Ectodermal cell (in vitro differentiated cells): Measurements from ENCODE around the gene SLC30A7.
"Not testable (repeated sequence)": the region's sequence is repeated elsewhere in the genome, so short reads cannot be mapped to it uniquely, and the experiment has no call there.

Source experiments
- H3K27ac ChIP-seq: 2 replicates; pipeline ENCODE4 v1.7.0; 2013; ENCODE audit warnings: mild to moderate bottlenecking, low read depth, low read length; ENCODE audit not compliant: insufficient read depth, poor library complexity, severe bottlenecking
- H3K27me3 ChIP-seq: 2 replicates; pipeline ENCODE4 v1.7.0; 2013; ENCODE audit warnings: mild to moderate bottlenecking, low read length; ENCODE audit not compliant: insufficient read depth, control insufficient read depth, poor library complexity, severe bottlenecking
- H3K36me3 ChIP-seq: one replicate; pipeline ENCODE4 v1.7.0; 2013; ENCODE audit warnings: low read length; ENCODE audit not compliant: control insufficient read depth, insufficient read depth
- H3K4me1 ChIP-seq: one replicate; pipeline ENCODE4 v1.7.0; 2013; ENCODE audit warnings: low read length; ENCODE audit not compliant: control insufficient read depth, insufficient read depth
- H3K4me3 ChIP-seq: 2 replicates; pipeline ENCODE4 v1.7.0; 2013; ENCODE audit warnings: low read depth, low read length, control low read depth; ENCODE audit not compliant: insufficient read depth
- H3K9me3 ChIP-seq: 2 replicates; pipeline ENCODE4 v1.7.0; 2013; ENCODE audit warnings: mild to moderate bottlenecking, low read length, moderate library complexity; ENCODE audit not compliant: control insufficient read depth
- WGBS, 2 experiments: methylation state at CpG; one replicate each; pipeline ENCODE4 v1.1.7; 2013; ENCODE audit warnings: missing lambda C conversion rate in 2 of 2; 5-methylcytosine and 5-hydroxymethylcytosine counted together

The SLC30A7 gene

DNA sequence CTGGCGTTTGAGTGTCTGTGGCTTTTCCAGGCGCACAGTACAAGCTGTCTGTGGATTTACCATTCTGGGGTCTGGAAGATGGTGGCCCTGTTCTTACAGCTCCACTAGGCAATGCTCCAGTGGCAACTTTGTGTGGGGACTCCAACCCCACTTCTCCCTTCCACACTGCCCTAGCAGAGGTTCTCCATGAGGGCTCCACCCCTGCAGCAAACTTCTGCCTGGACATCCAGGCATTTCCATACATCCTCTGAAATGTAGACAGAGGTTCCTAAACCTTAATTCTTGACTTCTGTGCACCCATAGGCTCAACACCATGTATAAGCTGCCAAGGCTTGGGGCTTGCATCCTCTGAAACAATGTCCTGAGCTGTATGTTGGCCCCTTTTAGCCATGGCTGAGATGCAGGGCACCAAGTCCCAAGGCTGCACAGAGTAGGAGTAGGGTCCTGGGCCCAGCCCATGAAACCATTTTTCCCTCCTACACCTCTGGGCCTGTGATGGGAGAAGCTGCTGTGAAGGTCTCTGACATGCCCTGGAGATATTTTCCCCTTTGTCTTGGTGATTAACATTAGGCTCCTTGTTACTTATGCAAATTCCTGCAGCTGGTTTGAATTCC lies 5.9 kb upstream of the SLC30A7 start:
- not testable (repeated sequence) for H3K4me1 ChIP-seq, H3K27ac ChIP-seq, H3K27me3 ChIP-seq, H3K9me3 ChIP-seq, H3K4me3 ChIP-seq
- 92 to 94% methylated on average over 2 of the region's 2 CpGs for WGBS, 2 experiments
- H3K36me3 ChIP-seq, result peaks cover 23% of the 10 kb centered on the region

DNA sequence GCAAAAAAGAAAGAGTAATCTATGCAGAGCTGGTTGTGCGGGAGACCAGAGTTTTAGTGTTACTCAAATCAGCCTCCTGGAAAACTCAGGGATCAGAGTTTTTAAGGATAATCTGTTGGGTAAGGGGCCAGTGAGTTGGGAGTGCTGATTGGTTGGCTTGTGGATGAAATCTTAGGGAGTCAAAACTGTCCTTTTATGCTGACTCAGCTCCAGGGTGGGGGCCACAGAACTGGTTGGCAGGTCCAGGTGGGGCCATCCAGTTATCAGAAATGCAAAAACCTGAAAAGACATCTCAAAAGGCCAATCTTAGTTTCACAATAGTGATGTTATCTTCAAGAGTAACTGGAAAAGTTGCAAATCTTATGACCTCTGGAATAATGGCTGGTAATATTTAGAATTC lies 4.5 kb upstream of the SLC30A7 start:
- H3K36me3 ChIP-seq, result peaks cover 23% of the 10 kb centered on the region
- WGBS, 2 experiments, result 95 to 96% methylated on average over 1 of the region's 1 CpG
- H3K27ac ChIP-seq, result no peak overlapping the region

DNA sequence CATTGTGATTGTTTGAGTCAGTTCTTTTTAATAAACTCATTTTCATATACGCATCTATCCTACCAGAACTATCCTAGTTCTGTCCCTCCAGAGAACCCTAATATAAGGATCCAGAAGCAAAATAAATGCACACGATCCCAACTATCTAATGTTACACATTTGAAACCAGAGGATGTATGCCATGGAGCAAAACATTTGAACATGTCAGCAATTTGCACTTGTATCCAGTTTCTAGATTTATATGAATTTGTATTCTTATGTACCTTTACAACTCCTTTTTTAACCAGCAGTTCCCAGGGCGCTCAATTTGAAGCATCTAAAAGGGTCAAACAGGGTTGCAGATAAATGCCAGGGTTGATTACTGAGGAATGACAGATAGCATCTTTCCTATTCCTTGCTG lies 3.3 kb upstream of the SLC30A7 start:
- Histone ChIP-seq H3K4me3 (no peak overlapping the region), H3K27ac (no peak overlapping the region), H3K4me1 (no peaks in the 10 kb centered on the region), H3K36me3 (peaks cover 23% of the 10 kb centered on the region), H3K27me3 (no peaks in the 10 kb centered on the region), H3K9me3 (no peaks in the 10 kb centered on the region)
- WGBS, 2 experiments, result 94 to 98% methylated on average over 3 of the region's 3 CpGs

More for the DNA sequence above, 4.5 kb upstream of the SLC30A7 start:
- Histone ChIP-seq H3K4me3 (no peak overlapping the region), H3K9me3 (no peaks in the 10 kb centered on the region), H3K27me3 (no peaks in the 10 kb centered on the region), H3K4me1 (no peaks in the 10 kb centered on the region)

DNA sequence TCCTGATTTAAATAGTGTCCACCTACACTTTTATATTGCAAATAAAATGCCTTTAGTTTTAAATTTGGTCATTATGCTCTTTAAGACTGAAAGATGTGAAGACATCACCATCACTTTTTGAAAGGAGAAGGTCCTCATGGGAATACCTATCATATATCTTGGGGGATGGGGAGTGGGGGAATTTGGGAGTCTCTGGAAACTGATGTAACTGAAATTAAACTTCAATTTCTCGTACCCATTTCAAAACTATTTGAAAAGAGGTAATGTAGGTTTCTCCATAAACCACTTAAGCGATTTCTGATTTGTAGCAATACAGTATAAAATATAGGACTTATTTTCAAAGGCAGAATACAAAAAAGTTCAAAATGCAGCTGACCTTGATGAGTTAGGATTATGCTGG lies 2.2 kb upstream of the SLC30A7 start:
- Histone ChIP-seq H3K36me3 (peaks cover 15% of the 10 kb centered on the region), H3K9me3 (no peaks in the 10 kb centered on the region), H3K27ac (no peak overlapping the region), H3K27me3 (no peaks in the 10 kb centered on the region), H3K4me1 (no peaks in the 10 kb centered on the region), H3K4me3 (peak overlapping the region; percentile 95)
- WGBS, 2 experiments, result 51% methylated on average over 2 of the region's 2 CpGs; no CpG with 5 or more reads in 1 of the 2 experiments

DNA sequence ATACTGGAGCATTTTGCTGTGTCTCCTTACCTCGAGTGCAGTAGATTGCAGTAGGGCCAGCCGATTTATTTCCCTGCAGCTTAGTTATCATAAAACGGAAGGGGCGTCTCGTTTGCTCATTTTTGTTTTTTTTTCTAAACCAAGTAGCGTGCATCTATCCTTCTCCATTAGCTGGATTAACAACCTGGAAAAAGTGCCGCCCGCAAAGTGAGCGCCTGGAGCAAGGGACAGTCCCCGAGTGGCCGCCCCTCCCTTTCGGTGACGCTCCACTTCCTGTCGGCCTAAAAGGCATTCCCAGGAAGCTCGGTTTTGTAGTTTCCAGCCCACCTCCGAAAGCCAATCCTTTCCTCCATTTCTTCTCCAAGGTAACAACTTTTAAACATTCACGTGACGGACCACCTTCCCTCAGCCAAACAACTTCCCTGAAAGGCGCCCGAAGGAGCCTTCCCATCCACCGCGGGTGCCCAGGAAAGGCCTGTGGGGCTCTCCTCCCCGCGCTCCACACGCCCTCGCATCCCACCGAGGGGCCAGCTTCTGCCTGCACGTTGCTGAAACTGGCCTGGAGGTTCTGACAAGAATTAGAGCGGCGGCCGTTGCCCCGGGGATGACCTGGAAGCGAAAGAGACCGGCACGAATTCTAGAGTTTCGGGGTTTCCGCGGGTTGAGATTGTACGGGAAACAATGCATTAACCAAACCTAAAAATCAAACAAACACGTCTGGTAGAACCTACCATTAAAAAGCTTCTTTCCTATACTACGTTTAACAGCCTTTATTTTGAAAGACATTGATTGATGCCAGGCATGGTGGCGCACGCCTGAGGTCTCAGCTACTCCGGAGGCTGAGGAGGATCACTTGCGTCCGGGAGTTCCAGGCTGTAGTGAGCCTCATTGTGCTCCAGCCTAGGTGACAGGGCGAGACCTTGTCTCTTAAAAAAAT lies 1.0 kb upstream of the SLC30A7 start, which contains the start of gene EXTL2:
TSS of gene EXTL2 (minus strand) at position 240 of the 937 bp plus-strand sequence. CDS start 6,085 bp downstream, outside the sequence.
- Histone ChIP-seq H3K4me3 (peak within 1 kb of the TSS; percentile 95), H3K9me3 (no peaks in the 10 kb centered on the region), H3K36me3 (peaks cover 13% of the 10 kb centered on the region), H3K27me3 (no peaks in the 10 kb centered on the region), H3K27ac (peak within 1 kb of the TSS; percentile 97), H3K4me1 (no peaks in the 10 kb centered on the region)
- WGBS, 2 experiments, result 0% methylated on average over 47 of the region's 47 CpGs

DNA sequence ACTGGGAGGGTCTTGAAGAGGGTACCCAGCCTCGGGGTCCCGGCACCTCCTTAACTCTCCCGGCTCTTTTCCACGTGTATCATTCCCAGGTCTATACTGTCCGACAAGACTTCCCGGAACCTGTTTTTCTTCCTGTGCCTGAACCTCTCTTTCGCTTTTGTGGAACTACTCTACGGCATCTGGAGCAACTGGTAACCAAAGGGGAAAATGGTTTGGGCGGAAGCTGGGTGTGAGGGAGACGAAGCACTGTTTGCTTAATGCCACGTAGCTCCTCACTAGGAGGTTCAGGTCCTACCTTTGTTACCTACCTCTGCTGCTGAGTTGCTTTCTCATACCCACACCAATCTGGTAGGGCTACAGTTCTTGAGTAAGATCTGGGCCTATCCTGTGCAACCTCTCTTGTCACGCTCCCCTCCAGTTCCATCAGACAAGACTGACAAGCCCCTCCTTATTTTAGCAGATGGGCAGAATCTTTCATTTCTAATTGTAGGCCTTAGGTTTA lies 642 bp downstream of the SLC30A7 start:
- peaks cover 14% of the 10 kb centered on the region for H3K36me3 ChIP-seq
- peak overlapping the region; percentile 95 for H3K4me3 ChIP-seq
- no peaks in the 10 kb centered on the region for H3K9me3 ChIP-seq
- H3K27me3 ChIP-seq, result no peaks in the 10 kb centered on the region
- no peak overlapping the region for H3K27ac ChIP-seq
- H3K4me1 ChIP-seq, result no peaks in the 10 kb centered on the region
- WGBS, 2 experiments, result 3 to 4% methylated on average over 12 of the region's 12 CpGs

DNA sequence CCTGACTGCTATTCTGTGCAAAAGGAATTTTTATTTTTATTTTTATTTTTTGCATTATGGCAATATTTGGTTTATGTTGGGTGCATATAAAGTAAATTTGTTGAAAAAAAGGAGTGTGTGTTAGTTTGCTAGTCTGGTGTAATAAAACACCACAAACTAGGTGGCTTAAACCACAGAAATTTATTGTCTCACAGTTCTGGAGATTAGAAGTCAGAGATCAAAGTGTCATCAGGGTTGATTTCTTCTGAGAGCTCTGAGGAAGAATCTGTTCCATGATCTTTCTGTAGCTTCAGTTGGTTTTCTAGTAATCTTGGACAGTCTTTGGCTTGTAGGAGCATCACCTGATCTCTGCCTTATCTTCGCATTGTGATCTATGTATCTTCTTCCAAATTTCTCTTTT lies 6.5 kb downstream of the SLC30A7 start:
- Histone ChIP-seq H3K27me3 (no peaks in the 10 kb centered on the region), H3K9me3 (no peaks in the 10 kb centered on the region), H3K4me1 (no peaks in the 10 kb centered on the region), H3K27ac (no peak overlapping the region), H3K4me3 (no peak overlapping the region), H3K36me3 (peaks cover 13% of the 10 kb centered on the region)
- WGBS, 2 experiments, result 73 to 82% methylated on average over 1 of the region's 1 CpG

DNA sequence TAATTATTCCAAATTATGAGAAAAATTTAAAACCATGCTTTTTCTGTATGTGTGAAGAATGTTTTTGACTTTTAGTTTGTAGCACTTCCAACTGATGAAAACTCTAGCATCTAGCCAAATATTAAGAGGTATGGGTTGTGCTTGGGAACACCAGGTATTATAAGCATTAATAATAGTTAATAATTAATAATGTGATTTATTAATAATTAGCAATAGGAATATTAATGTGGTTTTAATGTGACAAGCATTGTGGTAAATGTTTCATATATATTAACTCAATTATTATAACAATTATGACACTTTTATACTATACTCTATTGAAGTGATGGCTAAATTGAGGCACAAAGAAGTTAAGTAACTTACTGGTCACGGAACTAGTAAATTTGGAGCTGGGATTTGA lies 7.9 kb downstream of the SLC30A7 start:
- H3K36me3 ChIP-seq, result peaks cover 23% of the 10 kb centered on the region
- no peak overlapping the region for H3K27ac ChIP-seq
- H3K4me1 ChIP-seq, result no peaks in the 10 kb centered on the region
- H3K4me3 ChIP-seq, result no peak overlapping the region
- no peaks in the 10 kb centered on the region for H3K27me3 ChIP-seq
- WGBS, 2 experiments, result 97 to 100% methylated on average over 1 of the region's 1 CpG
- no peaks in the 10 kb centered on the region for H3K9me3 ChIP-seq

DNA sequence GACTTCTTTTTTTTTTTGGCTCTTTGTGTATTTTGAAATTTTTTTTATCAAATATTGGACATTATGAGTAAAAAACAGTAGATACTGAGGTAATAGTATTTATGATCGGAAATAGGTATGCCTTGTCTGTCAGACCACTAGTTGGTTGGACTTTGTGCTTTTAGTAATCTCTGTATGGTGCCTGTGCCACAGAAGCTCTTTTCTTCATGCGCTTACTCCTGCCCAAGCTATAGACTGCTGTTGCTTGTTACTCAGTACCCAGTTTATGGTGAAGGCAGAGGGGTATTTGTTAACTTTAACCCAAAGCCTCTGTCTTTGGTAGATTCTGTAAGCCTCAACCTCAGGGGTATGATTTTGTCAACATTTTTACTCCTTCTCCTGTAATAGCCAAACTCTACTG lies 8.6 kb downstream of the SLC30A7 start:
- WGBS, 2 experiments, result 95 to 100% methylated on average over 2 of the region's 2 CpGs
- H3K36me3 ChIP-seq, result peaks cover 21% of the 10 kb centered on the region
- H3K4me3 ChIP-seq, result no peak overlapping the region
- no peaks in the 10 kb centered on the region for H3K9me3 ChIP-seq
- H3K4me1 ChIP-seq, result no peaks in the 10 kb centered on the region
- H3K27me3 ChIP-seq, result no peaks in the 10 kb centered on the region
- H3K27ac ChIP-seq, result no peak overlapping the region

DNA sequence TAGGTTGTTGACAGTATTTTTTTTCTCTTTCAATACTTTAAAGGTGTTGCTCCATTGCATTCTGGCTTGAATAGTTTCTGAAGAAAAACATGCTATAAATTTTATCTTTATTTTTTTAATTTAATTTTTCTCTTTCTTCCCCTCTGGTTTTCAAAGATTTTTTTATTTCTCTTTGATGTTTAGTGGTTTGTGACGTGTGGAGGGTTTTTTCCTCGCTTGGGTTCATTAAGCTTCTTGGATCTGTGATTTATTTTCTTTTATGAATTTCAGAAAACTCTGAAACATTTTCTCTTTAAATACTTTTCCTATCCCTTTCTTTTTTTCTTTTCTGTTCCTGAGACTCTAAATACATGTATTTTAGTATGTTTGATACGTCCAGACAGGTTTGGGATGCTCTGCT lies 9.3 kb downstream of the SLC30A7 start:
- H3K9me3 ChIP-seq, result no peaks in the 10 kb centered on the region
- 100% methylated on average over 1 of the region's 3 CpGs for WGBS, 2 experiments
- no peaks in the 10 kb centered on the region for H3K27me3 ChIP-seq
- no peaks in the 10 kb centered on the region for H3K4me1 ChIP-seq
- no peak overlapping the region for H3K27ac ChIP-seq
- no peak overlapping the region for H3K4me3 ChIP-seq
- peaks cover 16% of the 10 kb centered on the region for H3K36me3 ChIP-seq
